ENCODE measurements around the gene TSC2.

- TF ChIP-seq CTCF (IDR thresholded peaks at IDR 0.05) (no peak), EP300 (IDR thresholded peaks at IDR 0.05) (no peak), POLR2A (IDR thresholded peaks at IDR 0.05) (no peak)
Observed at GRCh38 chr16:2031081-2031577, 16.7 kb upstream of the TSC2 start.
